ENCODE data around the gene RGL1. TPM values are rescaled to one million over a fixed set of nuclear protein-coding genes. Genes with fewer than 3 reads are reported as not detected.

RGL1 gene
- total RNA-seq, 1 donor = 33.2 TPM

- DNase-seq (ENCODE audit: low read depth) = no peak
- no peak overlapping the region for H3K4me3 ChIP-seq (ENCODE audit: low read depth, low read length)
- no peak for TF ChIP-seq CTCF (IDR thresholded peaks at IDR 0.05; ENCODE audit: insufficient read depth, low read depth, low read length)
Measured at GRCh38 chr1:183850852-183851251, 45.9 kb downstream of the RGL1 start.

- TF ChIP-seq CTCF (IDR thresholded peaks at IDR 0.05; ENCODE audit: insufficient read depth, low read depth, low read length) = no peak
- no peak for DNase-seq (ENCODE audit: low read depth)
- no peak overlapping the region for H3K4me3 ChIP-seq (ENCODE audit: low read depth, low read length)
Measured at GRCh38 chr1:183859119-183859518, 54.2 kb downstream of the RGL1 start.

- TF ChIP-seq CTCF (IDR thresholded peaks at IDR 0.05; ENCODE audit: insufficient read depth, low read depth, low read length) = no peak
- peak; percentile 64 for DNase-seq (ENCODE audit: low read depth)
- no peak overlapping the region for H3K4me3 ChIP-seq (ENCODE audit: low read depth, low read length)
Measured at GRCh38 chr1:183859831-183860230, 54.9 kb downstream of the RGL1 start.

- no peak overlapping the region for H3K4me3 ChIP-seq (ENCODE audit: low read depth, low read length)
- DNase-seq (ENCODE audit: low read depth) = no peak
- no peak for TF ChIP-seq CTCF (IDR thresholded peaks at IDR 0.05; ENCODE audit: insufficient read depth, low read depth, low read length)
Measured at GRCh38 chr1:183862967-183863366, 58.0 kb downstream of the RGL1 start.

GRCh38 chr1:183863852-183864251 is 58.9 kb downstream of the RGL1 start:
- no peak for TF ChIP-seq CTCF (IDR thresholded peaks at IDR 0.05; ENCODE audit: insufficient read depth, low read depth, low read length)
- no peak overlapping the region for H3K4me3 ChIP-seq (ENCODE audit: low read depth, low read length)
- DNase-seq (ENCODE audit: low read depth) = no peak

- no peak overlapping the region for H3K4me3 ChIP-seq (ENCODE audit: low read depth, low read length)
- DNase-seq (ENCODE audit: low read depth) = no peak
- no peak for TF ChIP-seq CTCF (IDR thresholded peaks at IDR 0.05; ENCODE audit: insufficient read depth, low read depth, low read length)
Measured at GRCh38 chr1:183864611-183865010, 59.7 kb downstream of the RGL1 start.

- no peak for TF ChIP-seq CTCF (IDR thresholded peaks at IDR 0.05; ENCODE audit: insufficient read depth, low read depth, low read length)
- H3K4me3 ChIP-seq (ENCODE audit: low read depth, low read length) = no peak overlapping the region
- no peak for DNase-seq (ENCODE audit: low read depth)
Measured at GRCh38 chr1:183869230-183869629, 64.3 kb downstream of the RGL1 start.

Data from fibroblast of villous mesenchyme (primary cell).